Nephron progenitor cell (in vitro differentiated cells): Measurements from ENCODE around the gene SERPINA4.

Experiments used
- DNase-seq: peaks from one replicate; pipeline ENCODE4 v3.0.0; 2021
- H3K27ac Mint-ChIP-seq: 2 replicates; pipeline ENCODE4 v1.8.0; 2021; ENCODE audit warnings: mild to moderate bottlenecking, moderate library complexity, mixed read lengths
- H3K27me3 Mint-ChIP-seq: 2 replicates; pipeline ENCODE4 v1.8.0; 2021; ENCODE audit warnings: mild to moderate bottlenecking, low read depth, mixed read lengths; ENCODE audit not compliant: poor library complexity
- H3K36me3 Mint-ChIP-seq: 2 replicates; pipeline ENCODE4 v1.8.0; 2021; ENCODE audit warnings: low read depth, mixed read lengths
- H3K4me1 Mint-ChIP-seq: 2 replicates; pipeline ENCODE4 v1.8.0; 2021; ENCODE audit warnings: mixed read lengths
- H3K4me3 Mint-ChIP-seq: 2 replicates; pipeline ENCODE4 v1.8.0; 2021; ENCODE audit warnings: mild to moderate bottlenecking, moderate library complexity, mixed read lengths
- H3K9me3 Mint-ChIP-seq: 2 replicates; pipeline ENCODE4 v1.8.0; 2021; ENCODE audit warnings: mild to moderate bottlenecking, moderate library complexity, mixed read lengths
- TF ChIP-seq, protein P1 (sequence below): fragments of 200-600 bp; sonication (generic); IDR thresholded peaks from 2 replicates; pipeline ENCODE4 v1.5.0; 2021; ENCODE audit warnings: antibody characterized with exemption

Gene SERPINA4

DNA sequence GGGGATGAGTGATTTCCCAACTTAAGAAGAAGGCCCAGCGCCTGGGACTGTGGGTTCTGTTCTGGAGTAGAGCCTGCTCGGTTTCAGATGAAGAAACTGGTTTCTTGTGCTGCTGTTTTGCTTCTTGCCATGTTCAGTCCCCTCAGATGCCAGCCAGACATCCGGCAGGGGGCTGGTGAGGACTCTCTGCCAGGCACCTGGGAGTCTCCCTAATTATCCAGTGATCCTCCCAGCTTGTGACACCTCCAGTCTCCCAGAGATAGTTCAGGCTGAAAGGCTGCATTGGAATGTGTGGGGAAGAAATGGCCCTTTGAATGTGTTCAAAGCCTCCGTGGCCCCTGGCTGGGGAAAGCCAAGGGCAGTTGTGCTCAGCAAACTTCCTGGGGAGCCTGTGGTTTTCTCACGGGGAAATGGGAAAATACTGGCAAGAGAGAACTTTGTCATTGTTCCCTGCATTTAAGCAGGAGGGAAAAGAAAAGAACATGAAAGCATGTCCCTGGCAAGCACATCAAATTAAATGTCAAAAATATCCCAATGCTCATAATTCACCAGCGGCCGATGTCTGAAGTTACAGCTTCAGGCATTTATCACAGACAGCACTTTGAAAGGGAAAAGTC, 43.5 kb upstream of the SERPINA4 start:
- Mint-ChIP-seq H3K36me3 (no peaks in the 10 kb centered on the region), H3K27ac (no peak overlapping the region), H3K4me1 (no peaks in the 10 kb centered on the region), H3K27me3 (peaks cover 6% of the 10 kb centered on the region), H3K4me3 (no peak overlapping the region), H3K9me3 (no peaks in the 10 kb centered on the region)
- DNase-seq = no peak
- TF ChIP-seq, protein P1, sequence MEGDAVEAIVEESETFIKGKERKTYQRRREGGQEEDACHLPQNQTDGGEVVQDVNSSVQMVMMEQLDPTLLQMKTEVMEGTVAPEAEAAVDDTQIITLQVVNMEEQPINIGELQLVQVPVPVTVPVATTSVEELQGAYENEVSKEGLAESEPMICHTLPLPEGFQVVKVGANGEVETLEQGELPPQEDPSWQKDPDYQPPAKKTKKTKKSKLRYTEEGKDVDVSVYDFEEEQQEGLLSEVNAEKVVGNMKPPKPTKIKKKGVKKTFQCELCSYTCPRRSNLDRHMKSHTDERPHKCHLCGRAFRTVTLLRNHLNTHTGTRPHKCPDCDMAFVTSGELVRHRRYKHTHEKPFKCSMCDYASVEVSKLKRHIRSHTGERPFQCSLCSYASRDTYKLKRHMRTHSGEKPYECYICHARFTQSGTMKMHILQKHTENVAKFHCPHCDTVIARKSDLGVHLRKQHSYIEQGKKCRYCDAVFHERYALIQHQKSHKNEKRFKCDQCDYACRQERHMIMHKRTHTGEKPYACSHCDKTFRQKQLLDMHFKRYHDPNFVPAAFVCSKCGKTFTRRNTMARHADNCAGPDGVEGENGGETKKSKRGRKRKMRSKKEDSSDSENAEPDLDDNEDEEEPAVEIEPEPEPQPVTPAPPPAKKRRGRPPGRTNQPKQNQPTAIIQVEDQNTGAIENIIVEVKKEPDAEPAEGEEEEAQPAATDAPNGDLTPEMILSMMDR = no peak

DNA sequence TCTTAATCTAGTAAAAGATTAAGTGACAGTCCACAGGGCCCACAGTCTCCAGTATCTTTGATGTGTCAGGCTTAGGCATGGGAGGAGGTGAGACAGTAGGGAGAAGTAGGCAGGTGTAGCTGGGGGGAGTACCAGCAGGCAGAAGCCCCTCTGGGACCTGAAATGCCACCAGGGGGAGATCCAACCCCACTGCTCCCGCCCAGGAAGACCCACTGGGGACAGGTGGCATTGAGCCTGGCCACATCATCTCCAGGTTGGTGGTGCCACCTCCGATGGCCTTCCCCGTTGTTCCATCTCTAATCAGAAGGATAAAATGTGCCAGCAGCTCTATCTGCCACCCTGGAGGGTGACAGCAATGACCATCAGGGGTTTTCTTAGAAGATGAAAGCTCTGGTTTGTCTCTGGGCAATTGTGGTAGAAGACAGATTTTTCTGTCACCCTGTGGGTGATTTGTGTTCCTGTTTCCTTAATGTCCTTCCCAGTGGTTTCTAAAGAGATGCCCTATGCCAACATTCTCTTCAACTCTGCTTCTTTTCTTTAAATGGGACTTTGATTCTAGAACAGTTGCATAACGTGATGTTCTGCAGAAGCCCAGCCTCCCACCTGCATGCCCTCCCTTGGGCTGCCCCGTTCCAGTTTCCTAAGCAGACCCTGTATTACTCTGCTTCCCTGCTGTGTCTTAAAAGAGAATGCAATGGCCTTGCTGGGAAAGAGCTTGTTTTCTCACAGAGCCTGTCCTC, 39.7 kb upstream of the SERPINA4 start:
- H3K27me3 Mint-ChIP-seq = peaks cover 14% of the 10 kb centered on the region
- no peaks in the 10 kb centered on the region for H3K36me3 Mint-ChIP-seq
- H3K4me3 Mint-ChIP-seq = no peak overlapping the region
- H3K9me3 Mint-ChIP-seq = peaks cover 7% of the 10 kb centered on the region
- no peak for DNase-seq
- H3K27ac Mint-ChIP-seq = no peak overlapping the region
- TF ChIP-seq, protein P1 = no peak
- no peaks in the 10 kb centered on the region for H3K4me1 Mint-ChIP-seq

DNA sequence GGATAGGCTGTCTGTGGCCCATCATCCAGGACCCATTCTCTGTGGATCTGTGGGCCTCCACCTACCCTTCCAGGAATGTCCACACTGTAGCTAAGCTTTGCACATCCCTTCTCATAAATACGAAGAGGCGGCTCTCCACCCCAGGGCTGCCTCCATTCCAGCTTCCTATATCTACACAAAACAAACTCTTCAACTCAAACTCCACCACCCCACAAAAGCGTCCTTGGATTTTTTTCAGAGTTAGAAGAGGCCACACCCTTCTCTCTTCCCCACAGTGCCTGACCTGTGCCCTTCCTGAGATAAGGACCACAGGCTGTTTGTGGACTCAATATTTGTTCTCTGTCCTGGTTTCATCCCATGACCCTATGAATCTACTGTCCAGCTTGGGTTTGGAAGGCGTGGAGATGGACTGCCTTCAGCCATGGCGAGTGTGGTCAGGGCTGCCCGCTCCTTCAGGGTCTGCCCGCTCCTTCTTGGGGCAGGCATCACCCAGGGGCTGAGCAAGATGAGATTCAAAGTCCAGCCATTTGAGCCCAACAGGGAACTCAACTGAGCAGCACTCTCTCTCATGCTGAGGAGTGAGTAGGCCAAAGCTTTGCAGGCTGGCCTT, 39.0 kb upstream of the SERPINA4 start:
- peaks cover 14% of the 10 kb centered on the region for H3K9me3 Mint-ChIP-seq
- H3K27ac Mint-ChIP-seq = no peak overlapping the region
- H3K4me1 Mint-ChIP-seq = no peaks in the 10 kb centered on the region
- no peak overlapping the region for H3K4me3 Mint-ChIP-seq
- no peak for DNase-seq
- no peaks in the 10 kb centered on the region for H3K36me3 Mint-ChIP-seq
- TF ChIP-seq, protein P1 = no peak
- peaks cover 14% of the 10 kb centered on the region for H3K27me3 Mint-ChIP-seq

DNA sequence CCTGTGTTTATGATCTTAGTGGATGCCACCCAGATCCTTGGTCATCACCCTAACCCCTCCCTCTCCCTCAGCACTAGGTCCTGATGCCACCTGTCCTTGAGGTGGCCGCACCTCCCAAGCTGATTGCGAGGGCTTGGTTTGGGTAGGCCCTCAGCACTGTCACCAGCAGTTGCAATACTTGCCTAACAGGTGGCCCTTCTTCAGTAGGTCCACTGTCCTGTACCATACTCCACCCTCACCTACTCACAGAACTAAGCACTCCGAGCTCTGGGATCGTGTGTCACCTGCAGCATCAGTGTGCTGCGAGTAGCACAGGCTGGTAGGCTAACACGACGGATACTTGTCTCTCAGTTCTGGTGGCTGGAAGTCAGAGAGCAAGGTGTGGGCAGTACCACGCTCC, 38.0 kb upstream of the SERPINA4 start:
- Mint-ChIP-seq H3K4me1 (no peaks in the 10 kb centered on the region), H3K36me3 (no peaks in the 10 kb centered on the region)
- TF ChIP-seq, protein P1 = no peak

DNA sequence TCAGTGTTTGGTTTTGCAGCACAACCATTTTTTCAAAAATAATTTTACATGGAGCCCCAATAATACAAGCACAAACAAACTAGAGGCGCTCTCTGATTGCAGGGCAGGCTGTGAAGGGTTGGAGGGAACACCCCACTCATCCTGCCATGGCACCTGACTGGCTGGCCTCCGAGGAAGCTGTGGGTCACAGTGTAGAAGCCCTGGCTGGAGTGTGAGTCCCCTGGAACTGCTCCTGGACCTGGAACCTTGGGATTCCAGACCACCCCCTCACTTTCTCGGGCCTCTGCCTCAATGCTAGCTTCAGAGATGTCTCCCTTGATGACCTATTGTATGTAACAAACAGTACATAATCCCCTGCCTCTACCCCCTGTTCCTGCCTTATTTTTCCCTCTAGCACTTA, 37.1 kb upstream of the SERPINA4 start:
- no peak overlapping the region for H3K4me3 Mint-ChIP-seq
- no peaks in the 10 kb centered on the region for H3K36me3 Mint-ChIP-seq
- DNase-seq = no peak
- no peak overlapping the region for H3K27ac Mint-ChIP-seq
- H3K27me3 Mint-ChIP-seq = peaks cover 17% of the 10 kb centered on the region
- TF ChIP-seq, protein P1 = no peak
- H3K4me1 Mint-ChIP-seq = no peaks in the 10 kb centered on the region
- H3K9me3 Mint-ChIP-seq = peaks cover 22% of the 10 kb centered on the region

More for the DNA sequence above, 38.0 kb upstream of the SERPINA4 start:
- H3K9me3 Mint-ChIP-seq = peaks cover 20% of the 10 kb centered on the region
- peaks cover 14% of the 10 kb centered on the region for H3K27me3 Mint-ChIP-seq
- no peak overlapping the region for H3K4me3 Mint-ChIP-seq
- no peak overlapping the region for H3K27ac Mint-ChIP-seq
- DNase-seq = no peak
